Activated CD8-positive, alpha-beta T cell treated with anti-CD3 and anti-CD28 coated beads for 36 hours (primary cell): ENCODE results near the gene SRSF12. TPM values are rescaled to one million over a fixed set of nuclear protein-coding genes. Genes with fewer than 3 reads are reported as not detected.

Source experiments
- ATAC-seq: fragments of 200-7000 bp; cut with Tn5 transposase; one replicate; pipeline ENCODE4 v1.10.0; 2021; ENCODE audit warnings: mild to moderate bottlenecking, moderate library complexity
- CTCF ChIA-PET: fragments of 350-600 bp; sonication (Branson Sonifier 250); formaldehyde crosslinking; loops from one replicate; lab custom pipeline; 2021; ENCODE audit warnings: antibody characterized with exemption; lab: Charles Lee
- POLR2A ChIA-PET: fragments of 350-600 bp; sonication (Branson Sonifier 250); formaldehyde crosslinking; loops from one replicate; lab custom pipeline; 2021; ENCODE audit warnings: antibody characterized with exemption; lab: Charles Lee
- DNase-seq: peaks from one replicate; pipeline ENCODE4 v3.0.0-alpha.2; 2020
- H3K27ac Mint-ChIP-seq: one replicate; pipeline ENCODE4 v1.8.0; 2021; ENCODE audit warnings: mild to moderate bottlenecking, mixed read lengths
- H3K27me3 Mint-ChIP-seq: one replicate; pipeline ENCODE4 v1.8.0; 2021; ENCODE audit warnings: mixed read lengths
- H3K36me3 Mint-ChIP-seq: one replicate; pipeline ENCODE4 v1.8.0; 2021; ENCODE audit warnings: low read depth, mixed read lengths
- H3K4me1 Mint-ChIP-seq: one replicate; pipeline ENCODE4 v1.8.0; 2021; ENCODE audit warnings: low read depth, mixed read lengths
- H3K4me3 Mint-ChIP-seq: one replicate; pipeline ENCODE4 v1.8.0; 2021; ENCODE audit warnings: mild to moderate bottlenecking, moderate library complexity, mixed read lengths
- H3K9me3 Mint-ChIP-seq: one replicate; pipeline ENCODE4 v1.8.0; 2021; ENCODE audit warnings: mixed read lengths
- intact Hi-C: fragments of 100-400 bp; cut with micrococcal nuclease; formaldehyde crosslinking; loops from one replicate; pipeline ENCODE4 v1.10.0; 2022
- total RNA-seq, 2 experiments: library from RNA; stranded (reverse); gene quantifications; one replicate each; pipeline ENCODE4 v1.2.3, GENCODE V29; 2021
- TF ChIP-seq, protein P1 (sequence below): fragments of 200-600 bp; IDR thresholded peaks from one replicate; pipeline ENCODE4 v1.8.0; 2022; ENCODE audit warnings: antibody characterized with exemption, mild to moderate bottlenecking

The SRSF12 gene
- total RNA-seq, 2 experiments from 2014 or later, result 0.83 to 1.1 TPM

DNA sequence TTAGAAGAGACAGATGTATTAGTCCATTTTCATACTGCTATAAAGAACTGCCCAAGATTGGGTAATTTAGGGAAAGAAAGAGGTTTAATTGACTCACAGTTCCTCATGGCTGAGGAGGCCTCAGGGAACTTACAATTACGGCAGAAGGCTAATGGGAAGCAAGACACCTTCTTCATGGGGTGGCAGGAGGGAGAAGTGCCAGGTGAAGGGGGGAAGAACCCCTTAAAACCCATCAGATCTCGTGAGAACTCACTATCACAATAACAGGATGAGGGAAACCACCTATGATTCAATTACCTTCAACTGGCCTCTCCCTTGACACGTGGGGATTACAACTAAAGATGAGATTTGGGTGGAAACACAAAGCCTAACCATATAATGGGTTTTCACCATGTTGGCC, 66.2 kb downstream of the SRSF12 start:
- ATAC-seq (peak; percentile 80), DNase-seq (peak; percentile 25)
- ChIA-PET CTCF (no interaction called here), POLR2A (interaction anchor here (2.5 kb wide), 1 partner anchor 29 kb away, joined by 9 read pairs; the partner anchor contains the start of gene PNRC1)
- Mint-ChIP-seq H3K27me3 (no peaks in the 10 kb centered on the region), H3K36me3 (no peaks in the 10 kb centered on the region), H3K27ac (peak overlapping the region; percentile 70), H3K4me3 (no peak overlapping the region), H3K4me1 (peaks cover 19% of the 10 kb centered on the region), H3K9me3 (no peaks in the 10 kb centered on the region)
- TF ChIP-seq, protein P1, sequence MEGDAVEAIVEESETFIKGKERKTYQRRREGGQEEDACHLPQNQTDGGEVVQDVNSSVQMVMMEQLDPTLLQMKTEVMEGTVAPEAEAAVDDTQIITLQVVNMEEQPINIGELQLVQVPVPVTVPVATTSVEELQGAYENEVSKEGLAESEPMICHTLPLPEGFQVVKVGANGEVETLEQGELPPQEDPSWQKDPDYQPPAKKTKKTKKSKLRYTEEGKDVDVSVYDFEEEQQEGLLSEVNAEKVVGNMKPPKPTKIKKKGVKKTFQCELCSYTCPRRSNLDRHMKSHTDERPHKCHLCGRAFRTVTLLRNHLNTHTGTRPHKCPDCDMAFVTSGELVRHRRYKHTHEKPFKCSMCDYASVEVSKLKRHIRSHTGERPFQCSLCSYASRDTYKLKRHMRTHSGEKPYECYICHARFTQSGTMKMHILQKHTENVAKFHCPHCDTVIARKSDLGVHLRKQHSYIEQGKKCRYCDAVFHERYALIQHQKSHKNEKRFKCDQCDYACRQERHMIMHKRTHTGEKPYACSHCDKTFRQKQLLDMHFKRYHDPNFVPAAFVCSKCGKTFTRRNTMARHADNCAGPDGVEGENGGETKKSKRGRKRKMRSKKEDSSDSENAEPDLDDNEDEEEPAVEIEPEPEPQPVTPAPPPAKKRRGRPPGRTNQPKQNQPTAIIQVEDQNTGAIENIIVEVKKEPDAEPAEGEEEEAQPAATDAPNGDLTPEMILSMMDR, result no peak
- intact Hi-C loops, result no loop called here

DNA sequence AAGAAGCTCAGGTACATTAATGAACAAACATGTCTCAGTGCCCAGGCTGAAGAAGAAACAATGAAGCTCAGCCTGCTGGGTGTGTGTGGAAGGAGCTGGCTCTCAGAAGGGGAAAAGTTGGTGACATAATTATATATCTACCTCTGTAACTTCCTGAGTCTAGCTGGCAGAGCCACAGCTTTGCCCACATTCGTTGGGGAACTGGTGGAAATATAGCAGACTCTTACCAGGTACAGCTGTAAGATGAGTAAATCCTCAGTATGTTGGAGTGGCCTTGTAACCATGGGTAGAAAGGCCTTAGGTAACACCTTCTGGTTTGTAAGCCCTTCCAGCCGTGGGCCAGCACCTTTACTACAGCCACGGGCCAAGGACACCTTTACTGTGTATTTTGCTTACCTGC, 67.2 kb downstream of the SRSF12 start:
- intact Hi-C loops, result no loop called here
- Mint-ChIP-seq H3K4me3 (no peak overlapping the region), H3K27ac (no peak overlapping the region), H3K27me3 (no peaks in the 10 kb centered on the region), H3K4me1 (peaks cover 19% of the 10 kb centered on the region), H3K36me3 (no peaks in the 10 kb centered on the region), H3K9me3 (no peaks in the 10 kb centered on the region)
- POLR2A ChIA-PET, result interaction anchor here (2.5 kb wide), 1 partner anchor 30 kb away, joined by 9 read pairs; the partner anchor contains the start of gene PNRC1
- peak; percentile 45 for ATAC-seq
- peak; percentile 4 for DNase-seq
- CTCF ChIA-PET, result interaction anchor here (0.6 to 1.1 kb wide), 2 partner anchors 8 to 906 kb away, joined by 3 read pairs; no protein-coding TSS in a partner anchor
- TF ChIP-seq, protein P1, result no peak

DNA sequence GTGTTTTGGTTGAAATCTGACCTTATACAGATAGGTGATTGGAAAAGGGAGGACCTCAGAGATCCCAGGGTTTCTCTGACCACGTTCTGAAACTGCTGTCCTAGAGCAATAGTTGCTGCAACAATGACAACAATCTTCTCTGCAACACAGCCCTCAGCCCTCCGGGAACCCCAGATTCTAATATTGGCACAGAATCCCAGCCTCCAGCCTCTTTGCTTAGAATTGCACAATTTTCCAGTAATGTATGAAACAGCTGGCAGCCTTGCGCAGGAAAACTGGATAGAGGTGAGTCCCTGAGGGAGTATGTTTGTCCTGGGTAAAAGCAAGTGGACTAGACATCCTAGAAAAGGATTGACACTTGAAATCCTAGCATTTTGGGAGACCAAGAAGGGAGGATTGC, 67.7 kb downstream of the SRSF12 start:
- intact Hi-C loops, result no loop called here
- Mint-ChIP-seq H3K27me3 (no peaks in the 10 kb centered on the region), H3K4me3 (no peak overlapping the region), H3K9me3 (no peaks in the 10 kb centered on the region), H3K4me1 (peaks cover 19% of the 10 kb centered on the region), H3K27ac (no peak overlapping the region), H3K36me3 (no peaks in the 10 kb centered on the region)
- ATAC-seq, result no peak
- TF ChIP-seq, protein P1, result no peak
- CTCF ChIA-PET, result interaction anchor here (1.1 kb wide), 1 partner anchor 9 kb away, joined by 3 read pairs; no protein-coding TSS in a partner anchor
- no peak for DNase-seq
- POLR2A ChIA-PET, result interaction anchor here (0.9 to 2.5 kb wide), 2 partner anchors 30 to 32 kb away, joined by 3 to 9 read pairs; partner anchors contain the start of gene PNRC1

DNA sequence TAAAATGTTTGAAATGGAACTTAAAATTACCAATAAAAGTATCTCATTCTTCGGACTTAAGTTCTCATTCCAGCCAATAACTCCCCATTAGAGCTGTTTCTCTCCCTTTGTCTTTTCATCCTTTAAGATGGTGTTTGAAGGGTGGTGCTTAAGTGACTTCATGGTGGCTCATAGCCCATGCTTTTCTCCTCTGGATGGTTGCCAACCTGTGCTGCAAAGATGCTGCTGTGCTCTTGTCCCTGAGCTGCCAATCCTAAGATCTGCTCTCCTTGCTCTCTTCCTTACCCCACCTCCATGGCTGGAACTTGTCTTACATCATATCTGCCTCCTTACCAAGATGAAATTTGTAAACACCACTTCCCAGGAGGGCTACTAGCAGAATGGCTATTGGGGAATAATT, 68.9 kb downstream of the SRSF12 start:
- ChIA-PET CTCF (no interaction called here), POLR2A (interaction anchor here (0.9 to 2.5 kb wide), 2 partner anchors 31 to 32 kb away, joined by 3 to 9 read pairs; partner anchors contain the start of gene PNRC1)
- H3K27ac Mint-ChIP-seq, result no peak overlapping the region
- TF ChIP-seq, protein P1, result no peak
- H3K4me3 Mint-ChIP-seq, result no peak overlapping the region
- H3K27me3 Mint-ChIP-seq, result no peaks in the 10 kb centered on the region
- ATAC-seq (no peak), DNase-seq (no peak)
- intact Hi-C loops, result no loop called here
- no peaks in the 10 kb centered on the region for H3K9me3 Mint-ChIP-seq
- no peaks in the 10 kb centered on the region for H3K36me3 Mint-ChIP-seq
- H3K4me1 Mint-ChIP-seq, result peaks cover 19% of the 10 kb centered on the region

DNA sequence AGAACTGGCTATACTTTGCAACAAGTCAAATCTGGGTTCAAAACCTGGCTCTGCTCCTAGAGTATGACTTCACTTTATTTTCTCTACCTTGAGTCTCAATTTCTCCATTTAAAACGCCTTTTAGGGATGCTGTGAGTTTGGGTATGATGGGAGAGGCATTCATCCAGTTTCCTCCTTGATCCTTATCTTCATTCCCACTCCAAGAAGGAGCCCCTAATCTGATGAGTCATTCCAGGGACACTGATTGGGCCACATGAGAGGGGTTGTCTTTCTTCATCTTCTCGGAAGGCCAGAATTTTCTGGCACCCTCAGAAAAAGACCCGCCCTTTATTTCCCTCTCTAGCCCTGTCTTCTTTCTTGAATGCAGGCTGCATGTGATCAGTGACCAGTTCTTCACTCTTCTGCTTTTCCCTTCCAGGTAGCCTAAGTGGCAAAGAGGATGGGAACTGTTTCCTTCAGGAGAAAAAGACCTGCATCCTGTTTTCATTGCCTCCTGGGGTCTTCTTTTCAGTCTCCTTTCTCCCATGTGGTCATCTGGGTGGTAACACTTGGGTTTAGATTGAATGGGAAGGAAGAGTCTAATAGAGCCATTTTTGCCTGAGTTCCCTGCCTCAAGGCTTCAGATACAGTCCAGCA, 69.5 kb downstream of the SRSF12 start:
- Mint-ChIP-seq H3K36me3 (no peaks in the 10 kb centered on the region), H3K4me1 (peaks cover 19% of the 10 kb centered on the region), H3K9me3 (no peaks in the 10 kb centered on the region), H3K27me3 (no peaks in the 10 kb centered on the region), H3K4me3 (no peak overlapping the region), H3K27ac (no peak overlapping the region)
- TF ChIP-seq, protein P1, result no peak
- ChIA-PET POLR2A (interaction anchor here (0.9 kb wide), 1 partner anchor 32 kb away, joined by 3 read pairs; the partner anchor contains the start of gene PNRC1), CTCF (no interaction called here)
- intact Hi-C loops, result no loop called here
- no peak for DNase-seq
- no peak for ATAC-seq
